Keratinocyte (primary cell): ENCODE data around the gene YJU2. TPM values are rescaled to one million over a fixed set of nuclear protein-coding genes. Genes with fewer than 3 reads are reported as not detected.
A peak's percentile ranks its signal among the peaks of the same experiment; 100 is the strongest.

Source experiments
- DNase-seq: peaks from one replicate; pipeline ENCODE4 v3.0.0-alpha.2; 2011; ENCODE audit warnings: low read depth, missing footprints, low spot score
- FAIRE-seq: peaks from 2 replicates; lab custom pipeline; 2011; peaks lifted over from hg19 to GRCh38; lab: Jason Lieb, UNC
- H2AFZ ChIP-seq: 2 replicates; pipeline ENCODE4 v1.6.0; 2012; ENCODE audit warnings: low read length, control low read depth, inconsistent platforms; ENCODE audit not compliant: control insufficient read depth
- H3K27ac ChIP-seq: 2 replicates; pipeline ENCODE4 v1.5.1; 2011; ENCODE audit warnings: low read length; ENCODE audit not compliant: control insufficient read depth, insufficient read depth
- H3K27me3 ChIP-seq: 3 replicates; pipeline ENCODE4 v1.6.0; 2011; ENCODE audit warnings: low read length; ENCODE audit not compliant: control insufficient read depth, insufficient read depth; ENCODE audit errors: extremely low read depth
- H3K36me3 ChIP-seq, 2 experiments: 2 replicates in 1 of 2; 3 replicates in 1 of 2; pipeline ENCODE4 v1.5.1; 2011; ENCODE audit warnings: low read length in 2 of 2, mild to moderate bottlenecking in 1 of 2; ENCODE audit not compliant: control insufficient read depth in 2 of 2, insufficient read depth in 2 of 2; ENCODE audit errors: extremely low read depth in 1 of 2
- H3K4me1 ChIP-seq: 3 replicates; pipeline ENCODE4 v1.5.1; 2011; ENCODE audit warnings: low read length; ENCODE audit not compliant: control insufficient read depth, insufficient read depth; ENCODE audit errors: extremely low read depth
- H3K4me2 ChIP-seq: 3 replicates; pipeline ENCODE4 v1.6.0; 2011; ENCODE audit warnings: low read depth, low read length; ENCODE audit not compliant: control insufficient read depth, insufficient read depth; ENCODE audit errors: extremely low read depth
- H3K4me3 ChIP-seq, 3 experiments: fragments of 200-600 bp in 1 of 3; sonication (generic) in 1 of 3; 2 replicates in 2 of 3; 3 replicates in 1 of 3; pipeline ENCODE4 v1.5.1; 2011 to 2016; ENCODE audit warnings: low read length in 3 of 3, mild to moderate bottlenecking in 3 of 3, control low read depth in 2 of 3, inconsistent platforms in 1 of 3, low read depth in 1 of 3, mixed read lengths in 1 of 3, mixed run types in 1 of 3, moderate library complexity in 1 of 3; ENCODE audit not compliant: control insufficient read depth in 2 of 3, insufficient read depth in 2 of 3; ENCODE audit errors: extremely low read depth in 1 of 3
- H3K79me2 ChIP-seq: 2 replicates; pipeline ENCODE4 v1.6.0; 2012; ENCODE audit warnings: low read length; ENCODE audit not compliant: control insufficient read depth, insufficient read depth
- H3K9ac ChIP-seq: 3 replicates; pipeline ENCODE4 v1.6.0; 2011; ENCODE audit warnings: low read length; ENCODE audit not compliant: control insufficient read depth, insufficient read depth; ENCODE audit errors: extremely low read depth
- H3K9me1 ChIP-seq: 3 replicates; pipeline ENCODE4 v1.6.0; 2011; ENCODE audit warnings: low read length; ENCODE audit not compliant: control insufficient read depth, insufficient read depth; ENCODE audit errors: extremely low read depth
- H3K9me3 ChIP-seq: 2 replicates; pipeline ENCODE4 v1.5.1; 2012; ENCODE audit warnings: low read depth, low read length; ENCODE audit not compliant: control insufficient read depth
- H4K20me1 ChIP-seq: 3 replicates; pipeline ENCODE4 v1.6.0; 2011; ENCODE audit warnings: low read length; ENCODE audit not compliant: control insufficient read depth, insufficient read depth; ENCODE audit errors: extremely low read depth
- CTCF ChIP-seq, 3 experiments: IDR thresholded peaks in 1 of 3; conservative IDR thresholded peaks in 1 of 3; optimal IDR thresholded peaks in 1 of 3; 2 replicates in 2 of 3; 3 replicates in 1 of 3; pipeline versions ENCODE3 to v1.5.1; 2011; ENCODE audit warnings: low read length in 3 of 3, mild to moderate bottlenecking in 3 of 3, moderate library complexity in 2 of 3, control low read depth in 1 of 3, inconsistent platforms in 1 of 3; ENCODE audit not compliant: insufficient read depth in 2 of 3; ENCODE audit errors: extremely low read depth in 1 of 3
- EZH2 ChIP-seq: IDR thresholded peaks from one replicate; pipeline ENCODE4 v1.6.1; 2012; ENCODE audit warnings: inconsistent platforms, mild to moderate bottlenecking, low read length, moderate library complexity
- dilution Hi-C: fragments of 300-500 bp; cut with MboI; formaldehyde crosslinking; loops from one replicate; pipeline ENCODE4 v1.7.0; 2020; ENCODE audit warnings: low sequenced_read_pairs; ENCODE audit not compliant: extremely low pct_ligation_motif_present
- polyA minus RNA-seq, 3 experiments: library from RNA; depleted of rRNA, polyadenylated mRNA; stranded (reverse); fragments of >200 nt; gene quantifications; 1 replicate in 1 of 3; 2 replicates in 1 of 3; 3 replicates in 1 of 3; pipeline ENCODE4 v1.2.3, GENCODE V29; 2011
- polyA plus RNA-seq, 5 experiments: library from polyadenylated mRNA; depleted of rRNA in 3 of 5; stranded (reverse) in 3 of 5; stranded (forward) in 1 of 5; unstranded in 1 of 5; fragments of >200 nt; gene quantifications; 1 replicate in 1 of 5; 2 replicates in 3 of 5; 3 replicates in 1 of 5; pipeline versions ENCODE4 v1.2.1 to v1.2.3, GENCODE V29; 2011 to 2012; ENCODE audit warnings: missing spikeins in 2 of 5, low read depth in 1 of 5, low replicate concordance in 1 of 5

Gene YJU2
- polyA plus RNA-seq (10.8 to 17.0 TPM (median 13.7 TPM) in 3 replicates), polyA minus RNA-seq (5.3 to 13.3 TPM (median 12.7 TPM) in 3 replicates)
- polyA plus RNA-seq (2011; ENCODE audit: low read depth) = 9.0 TPM
- polyA plus RNA-seq (2011; cell fraction: cytosol; rRNA removed) = 6.6 and 12.7 TPM in 2 replicates
- 9.7 and 11.4 TPM in 2 replicates for polyA plus RNA-seq (2011; cell fraction: nucleus; rRNA removed)
- polyA plus RNA-seq (2012; ENCODE audit: low replicate concordance) = 7.5 and 18.9 TPM in 2 replicates
- polyA minus RNA-seq (2011; cell fraction: cytosol; rRNA and poly(A)+ RNA removed) = 10.2 TPM
- 4.1 and 7.5 TPM in 2 replicates for polyA minus RNA-seq (2011; cell fraction: nucleus; rRNA and poly(A)+ RNA removed)

DNA sequence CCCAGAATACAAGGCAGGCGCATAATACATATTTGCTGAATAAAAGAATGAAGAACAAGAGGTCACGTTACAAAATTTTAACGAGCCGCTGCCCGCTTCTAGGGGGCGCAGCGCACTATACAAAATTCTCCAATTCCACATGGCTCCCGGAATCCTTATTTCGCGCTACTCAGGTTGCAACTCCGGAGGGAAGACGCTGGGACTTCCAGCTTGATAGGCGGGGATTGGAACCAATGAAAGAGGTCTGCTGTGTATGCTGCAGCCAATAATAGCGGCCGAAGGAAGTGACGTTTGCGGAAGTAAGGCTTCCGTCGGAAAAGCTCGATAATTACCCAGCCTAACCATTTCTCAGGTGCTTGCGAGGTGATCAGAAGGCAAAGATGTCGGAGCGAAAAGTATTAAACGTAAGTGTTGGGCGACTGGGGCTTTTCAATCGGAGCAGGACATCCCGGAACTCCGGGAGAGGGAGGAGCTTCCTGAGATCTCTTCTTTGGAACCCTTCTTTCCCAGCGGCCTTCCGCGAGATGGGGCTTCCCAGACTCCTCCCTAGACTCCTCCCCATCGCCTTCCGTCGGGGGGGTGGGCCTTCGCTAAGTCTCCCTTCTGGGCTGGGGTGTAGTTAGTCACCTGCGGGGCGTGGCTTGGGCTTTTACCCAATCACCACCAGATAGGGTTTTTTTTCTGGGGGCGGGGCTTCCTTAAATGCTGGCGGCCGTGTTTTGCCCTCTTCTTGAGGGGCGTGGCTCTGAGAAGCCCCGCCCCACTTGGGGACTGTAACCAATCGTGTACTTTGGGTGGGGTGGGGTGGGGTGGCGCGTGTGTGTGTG is at the start of gene YJU2:
Gene YJU2, plus strand, starts transcription at position 314 of the 827 bp plus-strand sequence. Its CDS starts 67 bp downstream, at position 381.
- Histone ChIP-seq H2AFZ (peak within 1 kb of the TSS; percentile 99), H3K9ac (peak within 1 kb of the TSS; percentile 100), H3K4me2 (peak within 1 kb of the TSS; percentile 84), H3K4me3 (peak within 1 kb of the TSS; percentile 47 to 98 (median 88)), H3K27ac (peak within 1 kb of the TSS; percentile 100), H3K36me3 (peaks cover 12 to 29% of the 10 kb centered on the region in 2 experiments), H4K20me1 (no peaks in the 10 kb centered on the region), H3K27me3 (no peaks in the 10 kb centered on the region), H3K9me3 (no peaks in the 10 kb centered on the region), H3K4me1 (peaks cover 9% of the 10 kb centered on the region), H3K79me2 (peaks cover 6% of the 10 kb centered on the region), H3K9me1 (no peaks in the 10 kb centered on the region)
- dilution Hi-C loops = no loop called here
- FAIRE-seq (peak; percentile 80), DNase-seq (peak; percentile 95)
- peak; percentile 39 to 72 (median 62) for TF ChIP-seq CTCF (optimal IDR thresholded peaks at IDR 0.05 in 1 of 3, IDR thresholded peaks at IDR 0.05 in 1 of 3, conservative IDR thresholded peaks at IDR 0.05 in 1 of 3; ENCODE audit: extremely low read depth in 1 of 3, insufficient read depth in 2 of 3, low read length in 3 of 3)
- TF ChIP-seq EZH2 = no peak

DNA sequence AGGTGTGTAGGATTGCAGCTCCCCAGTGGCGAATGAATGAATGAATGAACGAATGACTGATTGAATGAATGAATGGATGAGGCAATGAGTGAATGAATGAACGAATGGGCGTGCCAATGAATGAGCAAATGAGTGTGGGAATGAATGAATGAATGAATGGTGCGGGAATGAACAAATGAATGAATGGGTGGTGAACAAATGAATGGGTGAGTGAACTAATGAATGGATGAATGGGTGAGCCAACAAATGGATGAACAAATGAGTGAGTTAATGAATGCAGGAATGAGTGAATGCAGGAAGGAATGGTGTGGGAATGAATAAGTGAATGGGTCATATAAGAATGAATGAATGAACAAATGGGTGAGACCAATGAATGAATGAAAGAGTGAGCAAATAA is 49.7 kb upstream of the YJU2 start:
- DNase-seq = no peak
- no peak overlapping the region for H2AFZ ChIP-seq
- no peak overlapping the region for H3K9ac ChIP-seq
- H3K9me1 ChIP-seq = no peaks in the 10 kb centered on the region
- no peak overlapping the region for H3K4me3 ChIP-seq
- no peaks in the 10 kb centered on the region for H3K79me2 ChIP-seq
- no peak for FAIRE-seq
- no peaks in the 10 kb centered on the region for H4K20me1 ChIP-seq
- no peaks in the 10 kb centered on the region for H3K36me3 ChIP-seq
- H3K9me3 ChIP-seq = no peaks in the 10 kb centered on the region
- no peak overlapping the region for H3K4me2 ChIP-seq
- no peak for TF ChIP-seq EZH2
- no peak for TF ChIP-seq CTCF (optimal IDR thresholded peaks at IDR 0.05 in 1 of 3, IDR thresholded peaks at IDR 0.05 in 1 of 3, conservative IDR thresholded peaks at IDR 0.05 in 1 of 3; ENCODE audit: extremely low read depth in 1 of 3, insufficient read depth in 2 of 3, low read length in 3 of 3)
- no peaks in the 10 kb centered on the region for H3K4me1 ChIP-seq
- peaks cover 21% of the 10 kb centered on the region for H3K27me3 ChIP-seq
- H3K27ac ChIP-seq = no peak overlapping the region
- dilution Hi-C loops = no loop called here
